22Rv1 (cell line): ENCODE measurements around the gene NKPD1.

Experiments
- CTCF ChIP-seq: fragments of 450-650 bp; IDR thresholded peaks from 2 replicates; pipeline ENCODE4 v1.5.1; 2017; ENCODE audit warnings: mild to moderate bottlenecking
- ZFX ChIP-seq: fragments of 450-650 bp; IDR thresholded peaks from 2 replicates; pipeline ENCODE4 v1.6.1; 2017; ENCODE audit warnings: antibody characterized with exemption, borderline replicate concordance

- TF ChIP-seq CTCF (no peak), ZFX (no peak)
These were observed 15.3 kb downstream of the NKPD1 start for GRCh38 chr19:45145270-45146189.
